G401 (cell line): ENCODE data around the gene SGPL1. TPM values are rescaled to one million over a fixed set of nuclear protein-coding genes. Genes with fewer than 3 reads are reported as not detected.
"Not testable (repeated sequence)": the region's sequence is repeated elsewhere in the genome, so short reads cannot be mapped to it uniquely, and the experiment has no call there.

Experiments used
- DNase-seq: peaks from one replicate; pipeline ENCODE4 v3.0.0-alpha.2; 2015; ENCODE audit warnings: low spot score
- in situ Hi-C: cut with HindIII; loops from 2 replicates; pipeline ENCODE4 v1.10.0; 2016; ENCODE audit warnings: low sequenced_read_pairs, mixed read lengths
- total RNA-seq: library from RNA; depleted of rRNA; stranded (reverse); fragments of >200 nt; shearing (Covaris generic); gene quantifications from 2 replicates; pipeline ENCODE4 v1.2.3, GENCODE V29; 2014; rRNA removed

SGPL1 gene, protein sequence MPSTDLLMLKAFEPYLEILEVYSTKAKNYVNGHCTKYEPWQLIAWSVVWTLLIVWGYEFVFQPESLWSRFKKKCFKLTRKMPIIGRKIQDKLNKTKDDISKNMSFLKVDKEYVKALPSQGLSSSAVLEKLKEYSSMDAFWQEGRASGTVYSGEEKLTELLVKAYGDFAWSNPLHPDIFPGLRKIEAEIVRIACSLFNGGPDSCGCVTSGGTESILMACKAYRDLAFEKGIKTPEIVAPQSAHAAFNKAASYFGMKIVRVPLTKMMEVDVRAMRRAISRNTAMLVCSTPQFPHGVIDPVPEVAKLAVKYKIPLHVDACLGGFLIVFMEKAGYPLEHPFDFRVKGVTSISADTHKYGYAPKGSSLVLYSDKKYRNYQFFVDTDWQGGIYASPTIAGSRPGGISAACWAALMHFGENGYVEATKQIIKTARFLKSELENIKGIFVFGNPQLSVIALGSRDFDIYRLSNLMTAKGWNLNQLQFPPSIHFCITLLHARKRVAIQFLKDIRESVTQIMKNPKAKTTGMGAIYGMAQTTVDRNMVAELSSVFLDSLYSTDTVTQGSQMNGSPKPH
- total RNA-seq, result 28.6 and 51.2 TPM in 2 replicates

GRCh38 chr10:70815504-70816219 lies at the start of gene SGPL1:
Gene SGPL1, plus strand, starts transcription at chr10:70815948. Its CDS starts 906 bp downstream, at chr10:70816854.
- in situ Hi-C loops, result no loop called here
- DNase-seq, result peak; percentile 63

GRCh38 chr10:70768026-70768685 lies 47.6 kb upstream of the SGPL1 start:
- DNase-seq, in situ Hi-C loops: not testable (repeated sequence)

DNA sequence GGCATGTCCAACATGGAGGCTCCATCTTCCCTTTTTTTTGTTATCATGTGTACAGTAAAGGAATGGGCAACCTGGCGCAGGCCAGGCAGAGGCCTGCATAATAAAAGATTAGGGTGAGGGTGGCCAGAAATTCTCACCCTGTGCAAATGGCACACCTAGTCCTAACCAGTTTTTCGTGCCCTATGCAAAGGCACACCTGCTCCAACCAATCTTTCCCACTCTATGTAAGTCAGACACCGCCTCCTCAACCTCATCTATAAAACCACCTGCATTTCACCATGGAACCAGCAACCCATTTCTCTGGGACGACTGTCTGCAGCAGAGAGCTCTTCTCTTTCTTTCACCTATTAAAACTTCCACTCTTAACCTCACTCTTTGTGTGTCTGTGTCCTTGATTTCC lies 46.6 kb upstream of the SGPL1 start:
- in situ Hi-C loops, result no loop called here
- no peak for DNase-seq

DNA sequence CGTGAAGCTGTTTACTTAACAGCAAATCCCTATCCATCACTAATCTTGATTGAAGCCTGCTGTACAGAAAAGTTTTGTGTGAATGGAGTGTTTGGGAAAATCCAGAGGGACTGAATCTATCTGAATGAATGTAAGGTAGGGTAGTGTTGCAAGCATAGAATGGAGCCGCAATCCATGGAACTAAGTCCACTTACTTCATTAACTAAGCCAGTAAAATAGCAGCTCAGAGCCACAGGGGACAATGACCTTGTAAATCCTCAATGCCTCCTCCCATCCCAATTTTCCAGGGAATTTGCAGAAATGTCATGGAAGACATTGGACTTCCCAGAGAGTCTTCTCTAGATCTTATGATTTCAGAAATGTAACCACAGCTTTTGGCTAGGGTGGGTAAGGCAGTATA lies 45.7 kb upstream of the SGPL1 start:
- in situ Hi-C loops, result no loop called here
- DNase-seq, result no peak

DNA sequence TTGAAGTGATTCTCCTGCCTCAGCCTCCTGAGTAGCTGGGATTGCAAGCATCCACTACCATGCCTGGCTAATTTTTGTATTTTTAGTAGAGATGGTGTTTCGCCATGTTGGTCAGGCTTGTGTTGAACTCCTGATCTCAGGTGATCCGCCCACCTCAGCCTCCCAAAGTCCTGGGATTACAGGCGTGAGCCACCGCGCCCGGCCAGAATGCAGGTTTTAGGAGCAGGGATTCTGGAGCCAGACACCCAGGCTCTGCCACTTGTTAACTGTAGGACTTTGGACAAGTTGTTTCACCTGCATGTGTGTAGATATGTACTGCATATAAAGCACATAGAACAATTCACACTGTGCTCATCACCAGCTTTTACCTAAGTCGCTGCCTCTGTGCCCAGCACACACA lies 45.2 kb upstream of the SGPL1 start:
- in situ Hi-C loops, DNase-seq: not testable (repeated sequence)

GRCh38 chr10:70771311-70772194 lies 44.2 kb upstream of the SGPL1 start:
- in situ Hi-C loops, result no loop called here
- DNase-seq, result no peak

GRCh38 chr10:70772627-70773026 lies 43.1 kb upstream of the SGPL1 start:
- in situ Hi-C loops, result no loop called here
- DNase-seq, result no peak

- no peak for DNase-seq
- in situ Hi-C loops, result no loop called here
Observed at GRCh38 chr10:70773461-70773860, 42.3 kb upstream of the SGPL1 start.

GRCh38 chr10:70773965-70774809 lies 41.6 kb upstream of the SGPL1 start:
- in situ Hi-C loops, result no loop called here
- no peak for DNase-seq

DNA sequence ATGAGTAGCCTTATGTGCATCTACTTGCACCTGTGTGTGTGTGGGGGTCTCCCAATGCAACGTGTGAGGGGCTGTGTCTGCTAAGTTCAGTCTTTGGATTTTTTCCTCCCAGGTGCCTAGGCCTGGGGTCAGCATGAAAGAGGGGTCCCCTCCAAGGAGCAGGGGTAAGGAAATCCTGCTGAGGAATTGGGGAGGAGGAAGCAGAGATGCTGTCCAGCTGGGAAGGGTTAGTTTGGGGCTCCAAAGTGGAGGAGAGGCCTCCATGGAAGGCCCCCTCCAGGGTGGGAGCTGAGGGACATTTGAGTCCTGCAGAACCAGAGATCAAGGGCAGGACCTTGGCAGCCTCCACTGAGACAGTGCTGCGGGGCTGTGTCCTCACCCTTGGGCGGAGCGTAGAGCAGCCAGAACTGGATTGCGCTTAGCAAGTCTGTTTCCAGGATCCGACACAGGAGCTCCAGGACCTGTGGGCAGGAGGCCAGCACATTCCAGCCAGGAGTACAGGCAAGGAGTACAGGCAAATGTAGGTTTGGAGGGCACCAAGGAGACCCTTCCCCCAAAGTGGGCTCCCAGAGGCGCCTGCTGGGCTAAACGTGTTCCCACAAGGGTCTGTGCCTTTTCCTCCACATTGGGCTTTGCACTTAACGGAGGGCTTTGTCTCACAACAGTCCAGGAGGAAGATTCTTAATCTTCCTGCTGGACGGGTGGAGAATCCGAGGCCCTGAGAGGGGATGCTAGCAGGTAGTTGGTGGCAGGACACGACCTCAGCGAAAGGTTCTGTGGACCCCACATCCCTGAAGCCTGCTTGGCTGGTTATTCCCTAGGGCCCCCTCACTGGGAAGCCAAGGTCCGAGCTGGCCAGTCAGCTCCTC lies 40.7 kb upstream of the SGPL1 start:
- no peak for DNase-seq
- in situ Hi-C loops, result no loop called here

DNA sequence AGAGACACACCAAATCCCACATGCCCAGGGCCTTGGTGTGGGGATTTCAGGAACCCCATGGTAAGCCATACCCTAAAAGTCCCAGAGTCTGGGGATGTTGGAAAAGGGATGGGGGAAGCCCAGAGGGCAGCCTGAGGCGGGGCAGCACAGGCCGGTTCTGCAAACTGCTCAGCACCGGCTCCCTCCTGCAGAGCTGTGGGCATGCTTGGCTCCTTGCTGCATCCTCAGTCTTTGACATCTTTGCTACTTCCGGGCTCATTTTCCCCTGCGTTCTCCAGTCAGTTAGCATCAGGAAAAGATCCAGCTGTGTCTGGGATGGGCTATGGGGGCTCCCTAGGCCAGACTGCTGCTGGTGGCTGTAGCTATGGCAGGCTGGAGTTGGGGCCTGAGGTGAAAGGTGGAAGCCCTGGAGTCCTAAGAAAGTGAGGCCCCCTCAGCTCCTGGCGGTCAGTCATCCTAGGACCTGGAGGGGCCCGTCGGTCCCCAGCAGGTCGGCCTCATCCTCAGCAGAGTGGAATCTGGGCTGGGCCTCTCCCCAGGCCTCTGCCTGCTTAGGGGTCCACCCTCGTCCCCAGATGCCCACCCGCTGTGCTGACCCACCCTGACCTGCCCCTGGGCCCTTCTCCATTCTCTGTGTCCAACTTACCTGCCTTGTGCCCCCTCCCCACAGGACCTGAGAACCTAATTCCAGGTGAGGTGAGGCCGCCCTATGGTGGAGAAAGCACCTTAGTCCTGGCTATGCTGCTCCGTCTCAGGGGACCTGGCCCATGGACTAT lies 39.9 kb upstream of the SGPL1 start:
- no peak for DNase-seq
- in situ Hi-C loops, result no loop called here

- in situ Hi-C loops, result no loop called here
- no peak for DNase-seq
Observed at GRCh38 chr10:70776455-70777005, 39.2 kb upstream of the SGPL1 start.

DNA sequence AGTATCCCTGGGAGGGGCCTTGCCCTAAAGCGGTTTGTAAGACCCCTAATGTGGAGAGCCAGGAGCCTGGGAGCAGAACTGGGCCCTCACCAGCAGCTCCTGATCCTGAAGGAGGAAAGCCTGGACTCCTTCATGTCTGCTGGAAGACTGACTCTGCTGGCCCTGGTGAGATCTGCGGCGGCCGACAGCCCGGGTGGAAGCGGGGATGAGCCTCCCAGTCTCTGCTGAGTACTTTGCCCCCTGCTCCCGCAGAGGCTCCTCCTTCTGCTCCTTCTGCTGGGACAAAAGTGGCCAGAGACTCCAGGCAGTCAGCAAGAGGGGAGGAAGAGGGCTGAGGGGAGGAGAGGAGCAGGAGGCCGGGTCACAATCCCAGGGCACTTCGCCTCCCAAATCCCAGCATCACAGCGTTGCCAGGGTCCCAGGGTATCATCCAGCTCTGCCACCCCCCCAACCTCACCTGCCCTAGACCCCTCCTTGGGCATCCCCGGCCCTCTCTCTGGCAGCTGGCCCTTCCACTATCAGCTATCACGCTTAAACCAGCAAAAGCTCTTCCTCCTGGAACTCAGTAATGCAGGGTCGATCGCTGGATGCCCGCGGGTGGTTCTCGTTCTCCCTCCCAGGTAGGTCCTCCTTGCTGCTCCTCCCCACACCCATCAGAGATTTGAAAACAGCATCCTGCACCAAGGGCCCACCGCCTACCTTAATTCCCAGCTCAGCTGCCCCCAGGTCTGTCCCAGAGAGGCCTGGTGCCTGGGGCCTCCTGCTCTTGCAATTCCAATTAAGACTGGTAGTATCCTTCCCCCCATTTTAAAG lies 38.5 kb upstream of the SGPL1 start:
- in situ Hi-C loops, result no loop called here
- no peak for DNase-seq

DNA sequence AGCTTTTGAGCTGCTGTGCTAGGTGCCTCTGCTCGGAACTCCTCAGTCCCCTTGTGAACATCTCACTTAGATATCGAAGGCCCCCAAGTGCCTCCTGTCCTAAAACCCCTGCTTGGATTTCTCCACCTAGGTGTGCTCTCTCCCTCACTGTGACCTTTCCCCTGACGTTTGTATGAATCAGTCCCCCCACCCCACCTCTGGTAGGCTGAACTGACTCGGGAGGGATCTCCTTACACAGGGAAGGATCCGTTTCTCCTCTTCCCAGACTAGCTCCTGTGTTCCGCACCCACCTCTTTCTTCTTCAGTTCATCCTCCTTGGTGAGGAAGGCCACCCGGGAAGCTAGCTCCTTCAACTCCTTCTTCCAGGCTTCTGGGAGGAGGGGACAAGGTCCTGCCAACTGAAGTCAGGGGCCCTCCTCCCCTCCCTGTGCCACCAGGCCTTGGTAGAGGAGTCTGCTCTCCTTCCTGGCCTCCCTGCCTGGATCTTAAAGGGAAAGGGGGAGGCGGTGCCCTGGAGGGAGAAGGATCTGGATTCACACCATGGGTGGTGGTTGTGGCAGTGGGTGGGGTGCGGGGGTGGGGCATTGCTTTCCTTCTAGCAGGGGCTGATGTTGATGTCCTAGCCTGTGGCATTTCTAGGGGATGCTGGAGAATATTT lies 37.4 kb upstream of the SGPL1 start:
- in situ Hi-C loops, result no loop called here
- DNase-seq, result no peak

DNA sequence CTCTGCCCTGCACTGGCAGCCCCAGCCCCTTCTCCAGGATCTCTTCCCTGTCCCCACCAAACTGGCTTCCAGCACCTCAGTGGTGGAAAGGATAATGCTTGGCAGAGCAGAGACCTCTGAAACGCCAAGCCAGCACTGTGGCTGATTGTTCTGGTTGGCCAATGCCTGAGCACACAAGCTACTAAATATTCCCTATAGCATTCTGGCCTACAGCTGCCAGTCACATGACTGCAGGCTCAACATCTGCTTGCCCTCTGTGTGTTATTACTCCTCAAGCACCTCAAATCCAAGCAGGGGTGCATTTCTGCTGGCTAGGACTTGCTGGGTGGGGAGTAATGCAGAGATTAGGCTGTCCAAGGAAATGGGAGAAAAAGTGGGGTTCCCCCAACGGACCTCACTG lies 36.7 kb upstream of the SGPL1 start:
- no peak for DNase-seq
- in situ Hi-C loops, result no loop called here
